Tibial nerve (tissue), 4 donors: ENCODE measurements around the gene FAM217A.

ENCODE experiments used
- EP300 ChIP-seq, 2 donors: sonication (generic); formaldehyde crosslinking; IDR thresholded peaks; one replicate each; pipeline ENCODE4 v1.6.1; 2017; ENCODE audit warnings: antibody characterized with exemption in 2 of 2, mild to moderate bottlenecking in 1 of 2
- TF ChIP-seq, protein P1 (sequence below), 5 experiments: fragments of 200-600 bp in 3 of 5; fragments of 450-650 bp in 2 of 5; sonication (generic) in 3 of 5; IDR thresholded peaks; one replicate each; pipeline ENCODE4 v1.5.1; 2016 to 2019; ENCODE audit warnings: antibody characterized with exemption in 5 of 5, mild to moderate bottlenecking in 3 of 5, moderate library complexity in 2 of 5

DNA sequence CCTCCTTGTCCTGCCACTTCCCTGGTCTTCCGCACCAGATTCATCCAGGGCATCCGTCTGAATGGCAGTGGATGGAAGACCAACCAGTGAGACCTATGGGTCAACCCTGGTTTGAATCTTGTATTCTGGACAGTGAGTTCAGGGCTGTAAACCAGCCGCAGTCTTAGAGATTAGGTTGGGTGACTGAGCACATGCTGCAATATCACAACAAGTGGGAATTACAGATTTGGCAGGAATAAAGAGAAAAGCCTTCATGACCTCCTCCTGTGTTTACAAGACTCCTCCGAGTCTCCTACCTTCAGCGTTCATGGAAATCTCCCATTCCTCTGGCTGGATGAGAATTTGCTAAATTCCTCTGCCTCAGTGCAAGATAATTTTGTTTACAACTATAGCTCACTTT, 46.6 kb upstream of the FAM217A start:
- TF ChIP-seq, protein P1, sequence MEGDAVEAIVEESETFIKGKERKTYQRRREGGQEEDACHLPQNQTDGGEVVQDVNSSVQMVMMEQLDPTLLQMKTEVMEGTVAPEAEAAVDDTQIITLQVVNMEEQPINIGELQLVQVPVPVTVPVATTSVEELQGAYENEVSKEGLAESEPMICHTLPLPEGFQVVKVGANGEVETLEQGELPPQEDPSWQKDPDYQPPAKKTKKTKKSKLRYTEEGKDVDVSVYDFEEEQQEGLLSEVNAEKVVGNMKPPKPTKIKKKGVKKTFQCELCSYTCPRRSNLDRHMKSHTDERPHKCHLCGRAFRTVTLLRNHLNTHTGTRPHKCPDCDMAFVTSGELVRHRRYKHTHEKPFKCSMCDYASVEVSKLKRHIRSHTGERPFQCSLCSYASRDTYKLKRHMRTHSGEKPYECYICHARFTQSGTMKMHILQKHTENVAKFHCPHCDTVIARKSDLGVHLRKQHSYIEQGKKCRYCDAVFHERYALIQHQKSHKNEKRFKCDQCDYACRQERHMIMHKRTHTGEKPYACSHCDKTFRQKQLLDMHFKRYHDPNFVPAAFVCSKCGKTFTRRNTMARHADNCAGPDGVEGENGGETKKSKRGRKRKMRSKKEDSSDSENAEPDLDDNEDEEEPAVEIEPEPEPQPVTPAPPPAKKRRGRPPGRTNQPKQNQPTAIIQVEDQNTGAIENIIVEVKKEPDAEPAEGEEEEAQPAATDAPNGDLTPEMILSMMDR (IDR thresholded peaks at IDR 0.05) = no peak
- no peak for TF ChIP-seq EP300 (IDR thresholded peaks at IDR 0.05)
